ENCODE results near the gene IGF2BP2.

DNA sequence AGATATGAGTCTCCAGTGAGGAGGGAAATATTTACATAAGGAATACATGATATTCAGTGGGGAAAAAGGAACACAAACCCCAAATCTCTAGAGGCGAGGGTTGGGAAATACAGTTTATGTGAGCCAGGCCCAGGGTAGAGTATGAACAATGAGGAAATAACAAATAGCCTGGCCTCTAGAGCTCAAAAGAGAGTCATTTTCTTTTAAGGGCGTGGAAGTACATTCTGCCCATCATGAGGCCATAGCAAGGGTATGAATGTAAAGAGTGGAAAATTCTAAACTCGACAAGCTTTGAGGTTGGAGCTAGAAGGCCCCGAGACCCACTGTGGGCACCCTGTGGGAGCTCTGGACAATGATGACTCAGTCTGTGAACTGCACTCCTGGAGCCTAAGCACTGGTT lies 27.8 kb upstream of the IGF2BP2 start:
- no peak for TF ChIP-seq MAFK (IDR thresholded peaks at IDR 0.05; ENCODE audit: low read depth, low read length)
- no peak for TF ChIP-seq POLR2A (IDR thresholded peaks at IDR 0.05; ENCODE audit: low read depth, low read length)
- TF ChIP-seq, protein P1, sequence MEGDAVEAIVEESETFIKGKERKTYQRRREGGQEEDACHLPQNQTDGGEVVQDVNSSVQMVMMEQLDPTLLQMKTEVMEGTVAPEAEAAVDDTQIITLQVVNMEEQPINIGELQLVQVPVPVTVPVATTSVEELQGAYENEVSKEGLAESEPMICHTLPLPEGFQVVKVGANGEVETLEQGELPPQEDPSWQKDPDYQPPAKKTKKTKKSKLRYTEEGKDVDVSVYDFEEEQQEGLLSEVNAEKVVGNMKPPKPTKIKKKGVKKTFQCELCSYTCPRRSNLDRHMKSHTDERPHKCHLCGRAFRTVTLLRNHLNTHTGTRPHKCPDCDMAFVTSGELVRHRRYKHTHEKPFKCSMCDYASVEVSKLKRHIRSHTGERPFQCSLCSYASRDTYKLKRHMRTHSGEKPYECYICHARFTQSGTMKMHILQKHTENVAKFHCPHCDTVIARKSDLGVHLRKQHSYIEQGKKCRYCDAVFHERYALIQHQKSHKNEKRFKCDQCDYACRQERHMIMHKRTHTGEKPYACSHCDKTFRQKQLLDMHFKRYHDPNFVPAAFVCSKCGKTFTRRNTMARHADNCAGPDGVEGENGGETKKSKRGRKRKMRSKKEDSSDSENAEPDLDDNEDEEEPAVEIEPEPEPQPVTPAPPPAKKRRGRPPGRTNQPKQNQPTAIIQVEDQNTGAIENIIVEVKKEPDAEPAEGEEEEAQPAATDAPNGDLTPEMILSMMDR (conservative IDR thresholded peaks at IDR 0.05; ENCODE audit: low read depth, low read length), result no peak
- no peak for TF ChIP-seq USF2 (IDR thresholded peaks at IDR 0.05; ENCODE audit: low read depth, low read length)
- TF ChIP-seq FOS (IDR thresholded peaks at IDR 0.05; ENCODE audit: low read depth, low read length), result no peak
- no peak for TF ChIP-seq NFE2L2 (IDR thresholded peaks at IDR 0.05; ENCODE audit: low read depth, low read length)
- no peak for TF ChIP-seq RFX5 (IDR thresholded peaks at IDR 0.05; ENCODE audit: low read depth, low read length)
- no peak for TF ChIP-seq RAD21 (IDR thresholded peaks at IDR 0.05; ENCODE audit: low read length)
- TF ChIP-seq BHLHE40 (IDR thresholded peaks at IDR 0.05; ENCODE audit: low read depth, low read length), result no peak
